K562 (cell line): Measurements from ENCODE around the gene PLEKHG4B. TPM values are rescaled to one million over a fixed set of nuclear protein-coding genes. Genes with fewer than 3 reads are reported as not detected.

Experiments used
- BCOR ChIP-seq: fragments of 450-650 bp; IDR thresholded peaks from 2 replicates; pipeline ENCODE4 v1.6.1; 2016
- CUX1 ChIP-seq: fragments of 200-800 bp; sonication (Bioruptor generic); IDR thresholded peaks from 2 replicates; pipeline ENCODE4 v1.6.1; 2016; ENCODE audit warnings: missing genetic modification characterization, missing compliant biosample characterization
- ESRRA ChIP-seq: fragments of 450-650 bp; IDR thresholded peaks from 2 replicates; pipeline ENCODE4 v1.6.1; 2014; ENCODE audit warnings: low read depth, mild to moderate bottlenecking, moderate library complexity, borderline replicate concordance
- GABPA ChIP-seq: fragments of 200-800 bp; sonication (Bioruptor generic); conservative IDR thresholded peaks from 2 replicates; pipeline ENCODE4 v1.6.1; 2016; ENCODE audit warnings: low read depth, missing genetic modification characterization, missing compliant biosample characterization
- JUND ChIP-seq, 2 experiments: IDR thresholded peaks; 2 replicates in 1 of 2; 3 replicates in 1 of 2; pipeline ENCODE4 v1.6.1; 2011; ENCODE audit warnings: borderline replicate concordance in 2 of 2, low read depth in 2 of 2, low read length in 2 of 2, improper control_type of control experiment in 1 of 2, missing biosample characterization in 1 of 2, missing genetic modification characterization in 1 of 2, missing genetic modification reagents in 1 of 2
- MAZ ChIP-seq, 2 experiments: fragments of 450-650 bp in 1 of 2; sonication (generic) in 1 of 2; formaldehyde crosslinking; IDR thresholded peaks in 1 of 2; conservative IDR thresholded peaks in 1 of 2; 2 replicates each; pipeline versions ENCODE4 v1.4.0 to v1.5.0; 2020; ENCODE audit warnings: mild to moderate bottlenecking in 1 of 2, missing genetic modification reagents in 1 of 2
- PHTF2 ChIP-seq: fragments of 250-450 bp; sonication (Bioruptor Pico); IDR thresholded peaks from 2 replicates; pipeline ENCODE4 v1.5.0; 2021; ENCODE audit warnings: mild to moderate bottlenecking
- POLR2A ChIP-seq: fragments of 450-650 bp; conservative IDR thresholded peaks from 2 replicates; pipeline ENCODE4 v1.6.1; 2016
- ZNF121 ChIP-seq: sonication (generic); formaldehyde crosslinking; conservative IDR thresholded peaks from 2 replicates; pipeline ENCODE4 v1.8.0; 2022; ENCODE audit warnings: missing genetic modification reagents
- polyA plus RNA-seq, 8 experiments: library from polyadenylated mRNA; depleted of rRNA in 4 of 8; stranded (reverse) in 5 of 8; unstranded in 3 of 8; fragments of >200 nt; fragmentation: Nextera tagmentation in 2 of 8; fragmentation: Illumina TruSeq in 1 of 8; extraction: Ambion mirVana in 2 of 8; extraction: Trizol in 1 of 8; gene quantifications; 2 replicates each; pipeline versions ENCODE4 v1.2.1 to v1.2.3, GENCODE V29; 2011 to 2014; ENCODE audit warnings: inconsistent platforms in 1 of 8, missing spikeins in 1 of 8
- total RNA-seq, 7 experiments: library from RNA; depleted of rRNA in 6 of 7; stranded (reverse); fragments of >200 nt in 6 of 7; fragmentation: Illumina TruSeq in 2 of 7; extraction: Trizol in 2 of 7; gene quantifications; 2 replicates each; pipeline versions ENCODE4 v1.2.1 to v1.2.3, GENCODE V29; 2011 to 2021; ENCODE audit warnings: low replicate concordance in 1 of 7

The PLEKHG4B gene
- total and polyA plus RNA-seq, 9 of the 15 experiments (the other 6 are each of a cell fraction or from before 2014, with no cell fraction given): 0.02 TPM; not detected in 8

GRCh38 chr5:54876-55569 lies 36.9 kb upstream of the PLEKHG4B start (continued):
- TF ChIP-seq CUX1 (no peak), GABPA (tag) (no peak), JUND (IDR thresholded peaks at IDR 0.05; ENCODE audit: borderline replicate concordance, low read depth, low read length) (no peak), JUND (tag; IDR thresholded peaks at IDR 0.05; ENCODE audit: borderline replicate concordance, low read depth, low read length) (no peak), ESRRA (no peak), BCOR (no peak), POLR2A (no peak), MAZ (CRISPR knock-in tag; conservative IDR thresholded peaks at IDR 0.05 in 1 of 2, IDR thresholded peaks at IDR 0.05 in 1 of 2) (no peak), PHTF2 (CRISPR knock-in tag) (no peak), ZNF121 (CRISPR knock-in tag) (no peak)
